HepG2 (cell line): Measurements from ENCODE around the gene NKD1. TPM values are rescaled to one million over a fixed set of nuclear protein-coding genes. Genes with fewer than 3 reads are reported as not detected.

Experiments used
- ATAC-seq: fragments of 200-7000 bp; cut with Tn5 transposase; 3 replicates; pipeline ENCODE4 v1.9.1; 2020; ENCODE audit warnings: mild to moderate bottlenecking, moderate library complexity
- BruUV-seq: library from RNA; stranded (reverse); fragments of 400-500 nt; replicated peaks from 2 replicates; lab custom pipeline; 2021; lab: Mats Ljungman, UMichigan
- CTCF ChIA-PET: fragments of 300-600 bp; formaldehyde crosslinking; extraction: SDS; loops from one replicate; lab custom pipeline; 2021; ENCODE audit warnings: low total read pairs, inconsistent platforms, low intra/inter-chr PET ratio; lab: Yijun Ruan, JAX
- POLR2A ChIA-PET: fragments of 350-600 bp; sonication (Branson Sonifier 250); formaldehyde crosslinking; loops from one replicate; lab custom pipeline; 2020; ENCODE audit warnings: antibody characterized with exemption, inconsistent platforms; lab: Yijun Ruan, JAX
- DNase-seq: peaks from one replicate; pipeline ENCODE4 v3.0.0-alpha.2; 2015; ENCODE audit warnings: low spot score
- FAIRE-seq: peaks from 3 replicates; lab custom pipeline; 2011; peaks lifted over from hg19 to GRCh38; lab: Jason Lieb, UNC
- H2AFZ ChIP-seq: one replicate; pipeline ENCODE4 v1.6.1; 2011; ENCODE audit warnings: low read length, inconsistent platforms
- H3K27ac ChIP-seq: fragments of 300-600 bp; 3 replicates; pipeline ENCODE4 v1.8.0; 2011; ENCODE audit warnings: mixed run types, mild to moderate bottlenecking, mixed read lengths, low read length, inconsistent platforms; ENCODE audit not compliant: insufficient read depth; ENCODE audit errors: extremely low read length
- H3K27me3 ChIP-seq, 2 experiments: fragments of 200-600 bp in 1 of 2; 2 replicates in 1 of 2; 3 replicates in 1 of 2; pipeline versions ENCODE4 v1.6.0 to v1.8.0; 2011; ENCODE audit warnings: low read length in 2 of 2, mild to moderate bottlenecking in 2 of 2, moderate library complexity in 2 of 2, inconsistent platforms in 1 of 2; ENCODE audit not compliant: insufficient read depth in 2 of 2, control insufficient read depth in 1 of 2
- H3K36me3 ChIP-seq, 2 experiments: fragments of 200-600 bp in 1 of 2; replicated peaks in 1 of 2; 2 replicates in 1 of 2; 3 replicates in 1 of 2; pipeline versions ENCODE4 v1.5.1 to v1.8.0; 2011; ENCODE audit warnings: low read length in 2 of 2, inconsistent platforms in 1 of 2; ENCODE audit not compliant: insufficient read depth in 2 of 2, control insufficient read depth in 1 of 2
- H3K4me1 ChIP-seq: 2 replicates; pipeline ENCODE4 v1.5.1; 2012; ENCODE audit warnings: low read length, inconsistent platforms; ENCODE audit not compliant: insufficient read depth
- H3K4me2 ChIP-seq: 2 replicates; pipeline ENCODE4 v1.6.0; 2011; ENCODE audit warnings: low read depth, low read length, inconsistent platforms
- H3K4me3 ChIP-seq, 3 experiments: fragments of 200-600 bp in 1 of 3; sonication (generic), shearing (Covaris generic) in 1 of 3; replicated peaks in 1 of 3; 2 replicates each; pipeline ENCODE4 v1.5.1; 2011 to 2016; ENCODE audit warnings: low read length in 3 of 3, inconsistent platforms in 2 of 3, low read depth in 2 of 3, mild to moderate bottlenecking in 2 of 3, control low read depth in 1 of 3, mixed read lengths in 1 of 3; ENCODE audit not compliant: insufficient read depth in 1 of 3
- H3K79me2 ChIP-seq: one replicate; pipeline ENCODE4 v1.6.1; 2011; ENCODE audit warnings: low read length, inconsistent platforms; ENCODE audit not compliant: insufficient read depth
- H3K9ac ChIP-seq: 2 replicates; pipeline ENCODE4 v1.6.0; 2011; ENCODE audit warnings: mild to moderate bottlenecking, low read depth, low read length, inconsistent platforms; ENCODE audit not compliant: insufficient read depth
- H3K9me3 ChIP-seq: 2 replicates; pipeline ENCODE4 v1.5.1; 2012; ENCODE audit warnings: mild to moderate bottlenecking, low read length
- H4K20me1 ChIP-seq: 2 replicates; pipeline ENCODE4 v1.6.0; 2011; ENCODE audit warnings: inconsistent platforms, mild to moderate bottlenecking, low read length, moderate library complexity; ENCODE audit not compliant: insufficient read depth
- ATF7 ChIP-seq, 2 experiments: fragments of 450-650 bp in 1 of 2; sonication (generic) in 1 of 2; formaldehyde crosslinking in 1 of 2; IDR thresholded peaks; 2 replicates each; pipeline versions ENCODE4 v1.4.0 to v1.6.1; 2016 to 2020; ENCODE audit warnings: antibody characterized with exemption in 1 of 2, mild to moderate bottlenecking in 1 of 2, missing genetic modification reagents in 1 of 2
- CHCHD3 ChIP-seq: sonication (generic); formaldehyde crosslinking; IDR thresholded peaks from 2 replicates; pipeline ENCODE4 v1.8.0; 2022; ENCODE audit warnings: mild to moderate bottlenecking, missing genetic modification reagents, moderate library complexity
- EP300 ChIP-seq, 3 experiments: sonication (generic) in 1 of 3; formaldehyde crosslinking in 1 of 3; IDR thresholded peaks; 2 replicates each; pipeline versions ENCODE4 v1.5.1 to v1.6.1; 2011 to 2020; ENCODE audit warnings: low read depth in 2 of 3, low read length in 2 of 3, borderline replicate concordance in 1 of 3, improper control_type of control experiment in 1 of 3, mild to moderate bottlenecking in 1 of 3, missing genetic modification reagents in 1 of 3, moderate library complexity in 1 of 3
- ERF ChIP-seq: IDR thresholded peaks from 2 replicates; pipeline ENCODE4 v1.6.1; 2018; ENCODE audit warnings: missing biosample characterization, missing genetic modification reagents
- GFI1 ChIP-seq: sonication (generic); formaldehyde crosslinking; IDR thresholded peaks from 2 replicates; pipeline ENCODE4 v1.5.0; 2020; ENCODE audit warnings: missing genetic modification reagents, mild to moderate bottlenecking, borderline replicate concordance
- HOXA5 ChIP-seq: sonication (generic); formaldehyde crosslinking; IDR thresholded peaks from 2 replicates; pipeline ENCODE4 v1.4.0; 2020; ENCODE audit warnings: missing genetic modification reagents
- JDP2 ChIP-seq: sonication (generic); formaldehyde crosslinking; IDR thresholded peaks from 2 replicates; pipeline ENCODE4 v1.8.1; 2022; ENCODE audit warnings: missing genetic modification reagents, borderline replicate concordance
- KDM1A ChIP-seq: IDR thresholded peaks from 2 replicates; pipeline ENCODE4 v1.6.1; 2016; ENCODE audit warnings: missing compliant biosample characterization
- MAFG ChIP-seq: sonication (generic); formaldehyde crosslinking; IDR thresholded peaks from 2 replicates; pipeline ENCODE4 v1.5.1; 2020; ENCODE audit warnings: mild to moderate bottlenecking, missing genetic modification reagents
- MLLT10 ChIP-seq: sonication (generic); formaldehyde crosslinking; IDR thresholded peaks from 2 replicates; pipeline ENCODE4 v1.4.0; 2020; ENCODE audit warnings: missing genetic modification reagents
- MLXIP ChIP-seq: sonication (generic); formaldehyde crosslinking; IDR thresholded peaks from 2 replicates; pipeline ENCODE4 v1.9.0; 2021; ENCODE audit warnings: missing genetic modification reagents, borderline replicate concordance
- POLR2A ChIP-seq, 2 experiments: IDR thresholded peaks; 2 replicates each; pipeline ENCODE4 v1.6.1; 2011; ENCODE audit warnings: low read depth in 2 of 2, low read length in 2 of 2, mild to moderate bottlenecking in 1 of 2, moderate library complexity in 1 of 2; ENCODE audit not compliant: insufficient read depth in 1 of 2
- RARA ChIP-seq: IDR thresholded peaks from 2 replicates; pipeline ENCODE4 v1.6.1; 2016; ENCODE audit warnings: missing genetic modification reagents, missing compliant biosample characterization
- THRA ChIP-seq: sonication (generic); formaldehyde crosslinking; IDR thresholded peaks from 2 replicates; pipeline ENCODE4 v1.4.0; 2020; ENCODE audit warnings: missing genetic modification reagents, borderline replicate concordance
- YEATS4 ChIP-seq: sonication (generic); formaldehyde crosslinking; IDR thresholded peaks from 2 replicates; pipeline ENCODE4 v1.4.0; 2020; ENCODE audit warnings: missing genetic modification reagents, borderline replicate concordance
- ZGPAT ChIP-seq: IDR thresholded peaks from 2 replicates; pipeline ENCODE4 v1.6.1; 2016; ENCODE audit warnings: mild to moderate bottlenecking
- ZNF274 ChIP-seq: sonication (generic); formaldehyde crosslinking; IDR thresholded peaks from 2 replicates; pipeline ENCODE4 v1.5.1; 2020; ENCODE audit warnings: mild to moderate bottlenecking, missing genetic modification reagents
- ZNF530 ChIP-seq: sonication (generic); formaldehyde crosslinking; IDR thresholded peaks from 2 replicates; pipeline ENCODE4 v1.5.0; 2020; ENCODE audit warnings: low read depth, mild to moderate bottlenecking, missing genetic modification reagents
- ZNF607 ChIP-seq: sonication (generic); formaldehyde crosslinking; IDR thresholded peaks from 2 replicates; pipeline ENCODE4 v1.5.1; 2020; ENCODE audit warnings: missing genetic modification reagents, mild to moderate bottlenecking, borderline replicate concordance
- WGBS: methylation state at CpG from one replicate; pipeline ENCODE4 v1.1.6; 2017; ENCODE audit warnings: low lambda C conversion rate; 5-methylcytosine and 5-hydroxymethylcytosine counted together
- in situ Hi-C: cut with HindIII; loops from 2 replicates; pipeline ENCODE4 v1.10.0; 2017; ENCODE audit warnings: low pct_unique_long_range_greater_than_20kb; ENCODE audit not compliant: extremely low pct_ligation_motif_present
- intact Hi-C: fragments of 100-400 bp; cut with micrococcal nuclease; formaldehyde crosslinking; loops from one replicate; pipeline ENCODE4 v1.10.0; 2022; ENCODE audit not compliant: unreplicated experiment
- polyA plus RNA-seq, 8 experiments: library from polyadenylated mRNA; depleted of rRNA in 3 of 8; stranded (reverse) in 7 of 8; unstranded in 1 of 8; fragments of >200 nt; fragmentation: Illumina TruSeq in 4 of 8; extraction: Trizol in 4 of 8; gene quantifications; 2 replicates each; pipeline versions ENCODE4 v1.2.1 to v1.2.3, GENCODE V29; 2011 to 2016; ENCODE audit warnings: low read depth in 4 of 8, missing spikeins in 1 of 8, mixed read lengths in 1 of 8; ENCODE audit not compliant: insufficient read depth in 1 of 8
- total RNA-seq, 5 experiments: library from RNA; depleted of rRNA; stranded (reverse); fragments of >200 nt; fragmentation: Illumina TruSeq; extraction: Trizol; gene quantifications; 2 replicates each; pipeline ENCODE4 v1.2.3, GENCODE V29; 2016; ENCODE audit warnings: low read depth in 1 of 5

Gene NKD1
- total and polyA plus RNA-seq, 2 of the 13 experiments (the other 11 are each of a cell fraction or from before 2014, with no cell fraction given): 70.4 to 121 TPM

GRCh38 chr16:50611995-50612848 lies 64.0 kb downstream of the NKD1 start:
- Histone ChIP-seq H3K27me3 (no peaks in the 10 kb centered on the region), H2AFZ (no peak overlapping the region), H3K4me2 (no peak overlapping the region), H4K20me1 (peaks cover 92% of the 10 kb centered on the region), H3K9ac (no peak overlapping the region), H3K27ac (no peak overlapping the region), H3K4me3 (no peak overlapping the region), H3K9me3 (no peaks in the 10 kb centered on the region), H3K36me3 (peaks cover 78 to 99% of the 10 kb centered on the region in 2 experiments), H3K79me2 (peaks cover 43% of the 10 kb centered on the region), H3K4me1 (peaks cover 100% of the 10 kb centered on the region)
- no TSS peak for BruUV-seq
- ATAC-seq (peak; percentile 8; the same call in 2 of the 3 replicates), FAIRE-seq (no peak), DNase-seq (no peak)
- in situ Hi-C loops: no loop called here
- CTCF ChIA-PET: no interaction called here
- 95% methylated on average over 10 of the region's 10 CpGs for WGBS
- intact Hi-C loops: no loop called here
- POLR2A ChIA-PET: no interaction called here
- TF ChIP-seq MAFG (CRISPR knock-in tag): no peak
- no peak for TF ChIP-seq KDM1A (CRISPR knock-in tag)
- TF ChIP-seq MLLT10: no peak
- TF ChIP-seq ZNF530 (CRISPR knock-in tag): no peak
- no peak for TF ChIP-seq RARA (CRISPR knock-in tag)
- TF ChIP-seq ZNF607: no peak
- no peak for TF ChIP-seq CHCHD3
- TF ChIP-seq ZNF274 (CRISPR knock-in tag): 0 out of 2 replicates have a peak, but pooled peaks have one; percentile 36
- TF ChIP-seq ERF: no peak
- TF ChIP-seq ATF7 (IDR thresholded peaks at IDR 0.05): no peak
- TF ChIP-seq ATF7 (CRISPR knock-in tag; IDR thresholded peaks at IDR 0.05): no peak
- TF ChIP-seq HOXA5 (CRISPR knock-in tag): no peak
- TF ChIP-seq EP300 (IDR thresholded peaks at IDR 0.05; ENCODE audit: low read depth in 2 of 2, low read length in 2 of 2): no peak
- no peak for TF ChIP-seq EP300 (CRISPR knock-in tag; IDR thresholded peaks at IDR 0.05; ENCODE audit: borderline replicate concordance)
- TF ChIP-seq POLR2A (IDR thresholded peaks at IDR 0.05; ENCODE audit: insufficient read depth in 1 of 2, low read depth in 2 of 2, low read length in 2 of 2): peak in 1 of 2 experiments; percentile 17; a peak in 2 of 4 replicates
- no peak for TF ChIP-seq GFI1 (CRISPR knock-in tag)
- no peak for TF ChIP-seq ZGPAT
- no peak for TF ChIP-seq THRA (CRISPR knock-in tag)
- no peak for TF ChIP-seq MLXIP
- no peak for TF ChIP-seq JDP2 (CRISPR knock-in tag)
- TF ChIP-seq YEATS4 (CRISPR knock-in tag): no peak
